SK-N-SH (cell line): Measurements from ENCODE around the gene ARPIN.

Source experiments
- CHD2 ChIP-seq: fragments of 150-350 bp; IDR thresholded peaks from 2 replicates; pipeline ENCODE4 v1.6.1; 2018; ENCODE audit warnings: low read length; ENCODE audit not compliant: partially characterized antibody
- EZH2phosphoT487 ChIP-seq: fragments of 200-600 bp; sonication (generic); IDR thresholded peaks from 2 replicates; pipeline ENCODE4 v1.6.1; 2017; ENCODE audit warnings: low read depth, mixed run types, mild to moderate bottlenecking, antibody characterized with exemption, moderate library complexity, borderline replicate concordance
- FOXM1 ChIP-seq: IDR thresholded peaks from 2 replicates; pipeline ENCODE4 v1.4.0; 2012; ENCODE audit warnings: low read depth, mild to moderate bottlenecking
- GABPA ChIP-seq: IDR thresholded peaks from 2 replicates; pipeline ENCODE4 v1.4.0; 2012; ENCODE audit warnings: low read depth, mild to moderate bottlenecking
- JUND ChIP-seq: IDR thresholded peaks from 2 replicates; pipeline ENCODE4 v1.4.0; 2012
- YY1 ChIP-seq: IDR thresholded peaks from 2 replicates; pipeline ENCODE4 v1.4.0; 2012; ENCODE audit warnings: low read depth, mild to moderate bottlenecking
- TF ChIP-seq, protein P1 (sequence below): fragments of 200-600 bp; sonication (generic); IDR thresholded peaks from 2 replicates; pipeline ENCODE4 v1.6.1; 2017; ENCODE audit warnings: antibody characterized with exemption, mild to moderate bottlenecking, moderate library complexity

DNA sequence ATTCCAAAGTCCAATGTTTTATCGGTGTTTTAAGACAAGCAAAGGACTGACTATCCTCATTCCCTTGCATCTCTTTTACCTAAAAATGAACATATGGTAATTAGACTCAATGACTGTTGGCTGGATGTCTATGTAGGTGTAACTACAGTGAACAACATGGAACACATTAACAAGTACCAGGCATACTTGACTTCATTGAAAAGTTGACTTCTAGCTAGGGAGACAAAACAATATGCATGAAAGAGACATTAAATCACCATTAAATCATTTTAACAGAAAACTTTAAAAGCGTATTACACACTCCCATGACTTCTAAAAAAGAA lies 63.8 kb downstream of the ARPIN start:
- TF ChIP-seq FOXM1: no peak
- TF ChIP-seq CHD2: no peak
- TF ChIP-seq JUND: no peak
- no peak for TF ChIP-seq GABPA
- TF ChIP-seq, protein P1, sequence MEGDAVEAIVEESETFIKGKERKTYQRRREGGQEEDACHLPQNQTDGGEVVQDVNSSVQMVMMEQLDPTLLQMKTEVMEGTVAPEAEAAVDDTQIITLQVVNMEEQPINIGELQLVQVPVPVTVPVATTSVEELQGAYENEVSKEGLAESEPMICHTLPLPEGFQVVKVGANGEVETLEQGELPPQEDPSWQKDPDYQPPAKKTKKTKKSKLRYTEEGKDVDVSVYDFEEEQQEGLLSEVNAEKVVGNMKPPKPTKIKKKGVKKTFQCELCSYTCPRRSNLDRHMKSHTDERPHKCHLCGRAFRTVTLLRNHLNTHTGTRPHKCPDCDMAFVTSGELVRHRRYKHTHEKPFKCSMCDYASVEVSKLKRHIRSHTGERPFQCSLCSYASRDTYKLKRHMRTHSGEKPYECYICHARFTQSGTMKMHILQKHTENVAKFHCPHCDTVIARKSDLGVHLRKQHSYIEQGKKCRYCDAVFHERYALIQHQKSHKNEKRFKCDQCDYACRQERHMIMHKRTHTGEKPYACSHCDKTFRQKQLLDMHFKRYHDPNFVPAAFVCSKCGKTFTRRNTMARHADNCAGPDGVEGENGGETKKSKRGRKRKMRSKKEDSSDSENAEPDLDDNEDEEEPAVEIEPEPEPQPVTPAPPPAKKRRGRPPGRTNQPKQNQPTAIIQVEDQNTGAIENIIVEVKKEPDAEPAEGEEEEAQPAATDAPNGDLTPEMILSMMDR: no peak
- TF ChIP-seq YY1: no peak
- no peak for TF ChIP-seq EZH2phosphoT487
